Measurements from ENCODE around the gene KIRREL3. TPM values are rescaled to one million over a fixed set of nuclear protein-coding genes. Genes with fewer than 3 reads are reported as not detected.
"Not testable (repeated sequence)": the region's sequence is repeated elsewhere in the genome, so short reads cannot be mapped to it uniquely, and the experiment has no call there.

KIRREL3 gene
- total and polyA plus RNA-seq, 12 donors = 0.13 to 0.58 (median 0.30) TPM

GRCh38 chr11:126400019-126400418 is 600.6 kb downstream of the KIRREL3 start:
- H3K9me3 ChIP-seq = peaks cover 0 to 7% (median 0%) of the 10 kb centered on the region in 11 donors
- H3K4me1 ChIP-seq = peaks cover 2 to 34% (median 26%) of the 10 kb centered on the region in 9 donors
- H3K27me3 ChIP-seq = no peaks in the 10 kb centered on the region
- intact Hi-C loops (cut with DNase I) = no loop called here
- no peak for ATAC-seq
- no peak overlapping the region for H3K4me3 ChIP-seq
- DNase-seq = no peak
- no peak overlapping the region for H3K27ac ChIP-seq
- peaks cover 0 to 4% (median 0%) of the 10 kb centered on the region in 9 donors for H3K36me3 ChIP-seq
- TF ChIP-seq, protein P1, sequence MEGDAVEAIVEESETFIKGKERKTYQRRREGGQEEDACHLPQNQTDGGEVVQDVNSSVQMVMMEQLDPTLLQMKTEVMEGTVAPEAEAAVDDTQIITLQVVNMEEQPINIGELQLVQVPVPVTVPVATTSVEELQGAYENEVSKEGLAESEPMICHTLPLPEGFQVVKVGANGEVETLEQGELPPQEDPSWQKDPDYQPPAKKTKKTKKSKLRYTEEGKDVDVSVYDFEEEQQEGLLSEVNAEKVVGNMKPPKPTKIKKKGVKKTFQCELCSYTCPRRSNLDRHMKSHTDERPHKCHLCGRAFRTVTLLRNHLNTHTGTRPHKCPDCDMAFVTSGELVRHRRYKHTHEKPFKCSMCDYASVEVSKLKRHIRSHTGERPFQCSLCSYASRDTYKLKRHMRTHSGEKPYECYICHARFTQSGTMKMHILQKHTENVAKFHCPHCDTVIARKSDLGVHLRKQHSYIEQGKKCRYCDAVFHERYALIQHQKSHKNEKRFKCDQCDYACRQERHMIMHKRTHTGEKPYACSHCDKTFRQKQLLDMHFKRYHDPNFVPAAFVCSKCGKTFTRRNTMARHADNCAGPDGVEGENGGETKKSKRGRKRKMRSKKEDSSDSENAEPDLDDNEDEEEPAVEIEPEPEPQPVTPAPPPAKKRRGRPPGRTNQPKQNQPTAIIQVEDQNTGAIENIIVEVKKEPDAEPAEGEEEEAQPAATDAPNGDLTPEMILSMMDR (IDR thresholded peaks at IDR 0.05) = no peak

- ATAC-seq = no peak
- 94 to 97% methylated on average over 1 of the region's 1 CpG for WGBS, 2 donors
- TF ChIP-seq, protein P1 (IDR thresholded peaks at IDR 0.05) = no peak
- Histone ChIP-seq H3K36me3 (peaks cover 0 to 4% (median 0%) of the 10 kb centered on the region in 9 donors), H3K27ac (no peak overlapping the region), H3K4me3 (no peak overlapping the region), H3K27me3 (no peaks in the 10 kb centered on the region), H3K9me3 (peaks cover 0 to 7% (median 0%) of the 10 kb centered on the region in 11 donors), H3K4me1 (peaks cover 8 to 34% (median 23%) of the 10 kb centered on the region in 9 donors)
- intact Hi-C loops (cut with DNase I) = no loop called here
- DNase-seq = no peak
Measured at GRCh38 chr11:126398721-126399120, 601.8 kb downstream of the KIRREL3 start.

DNA sequence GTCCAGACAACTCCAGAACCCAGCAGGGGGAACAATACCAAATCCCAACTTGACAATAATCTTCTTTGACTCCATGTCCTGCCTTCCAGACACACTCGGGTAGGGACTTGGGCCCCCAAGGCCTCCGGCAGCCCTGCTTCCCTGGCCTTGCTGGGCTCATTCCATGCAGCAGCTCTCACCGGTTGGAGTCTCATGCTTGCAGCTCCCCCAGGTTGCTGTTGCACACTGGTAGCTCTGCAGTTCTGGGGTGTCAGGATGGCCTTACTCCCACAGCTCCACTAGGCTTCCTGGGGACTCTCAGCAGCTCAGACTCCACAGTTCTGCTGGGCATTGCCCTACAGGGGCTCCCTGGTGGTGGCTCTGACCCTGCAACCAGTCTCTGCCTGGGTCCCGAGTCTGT is 602.3 kb downstream of the KIRREL3 start:
- no peak for DNase-seq
- Histone ChIP-seq H3K4me3 (no peak overlapping the region), H3K27ac (no peak overlapping the region), H3K36me3 (peaks cover 0 to 4% (median 0%) of the 10 kb centered on the region in 9 donors), H3K9me3 (peaks cover 0 to 7% (median 0%) of the 10 kb centered on the region in 11 donors), H3K4me1 (peaks cover 8 to 34% (median 25%) of the 10 kb centered on the region in 9 donors), H3K27me3 (no peaks in the 10 kb centered on the region)
- ATAC-seq = no peak
- WGBS, 2 donors = 93 to 94% methylated on average over 4 of the region's 4 CpGs
- TF ChIP-seq, protein P1 (IDR thresholded peaks at IDR 0.05) = no peak
- intact Hi-C loops (cut with DNase I) = no loop called here

DNA sequence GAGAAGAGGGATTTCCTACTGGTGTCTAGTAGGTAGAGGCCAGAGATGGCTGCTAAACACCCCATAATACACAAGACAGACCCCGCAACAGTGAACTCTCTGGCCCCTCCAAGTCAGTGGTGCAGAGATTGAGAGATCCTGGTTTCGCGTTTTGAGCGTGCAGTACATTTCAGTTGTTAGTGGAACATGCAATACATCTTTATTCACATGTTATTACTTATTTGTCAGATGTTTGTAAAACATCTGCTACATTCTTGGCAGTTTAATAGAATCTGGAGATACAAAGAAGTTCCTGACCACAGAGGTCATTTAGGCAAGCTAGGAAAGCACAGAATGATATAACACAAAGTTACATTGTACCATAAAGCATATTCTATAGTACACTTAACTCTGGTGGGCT is 603.6 kb downstream of the KIRREL3 start:
- H3K27ac ChIP-seq = peak overlapping the region in 2 of 10 donors; percentile 28 to 50
- peaks cover 0 to 4% (median 0%) of the 10 kb centered on the region in 9 donors for H3K36me3 ChIP-seq
- 84 to 92% methylated on average over 4 of the region's 4 CpGs for WGBS, 2 donors
- peaks cover 0 to 7% (median 0%) of the 10 kb centered on the region in 11 donors for H3K9me3 ChIP-seq
- intact Hi-C loops (cut with DNase I) = no loop called here
- H3K4me3 ChIP-seq = no peak overlapping the region
- H3K4me1 ChIP-seq = peaks cover 14 to 44% (median 34%) of the 10 kb centered on the region in 9 donors
- DNase-seq (no peak), ATAC-seq (no peak)
- H3K27me3 ChIP-seq = no peaks in the 10 kb centered on the region
- TF ChIP-seq, protein P1 (IDR thresholded peaks at IDR 0.05) = no peak

DNA sequence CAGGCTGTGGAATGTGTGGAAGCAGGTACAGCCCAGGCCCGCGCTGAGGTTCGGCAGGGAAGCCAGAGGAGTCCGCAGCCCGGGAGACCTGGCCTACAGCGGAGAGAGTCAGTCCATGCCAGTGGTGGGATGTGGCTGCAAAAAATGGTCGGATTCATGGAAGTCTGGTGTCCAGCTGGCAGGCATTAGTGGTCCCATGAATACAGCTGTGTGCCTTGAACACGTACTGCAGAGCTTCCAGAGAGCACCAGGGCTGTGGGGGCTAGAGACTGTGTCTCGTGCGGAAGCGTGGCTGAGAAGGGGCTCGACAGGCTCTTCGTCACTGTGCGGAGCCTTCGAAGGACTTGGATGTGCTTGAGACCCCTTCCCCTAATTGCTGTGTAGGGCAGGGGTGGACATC is 604.3 kb downstream of the KIRREL3 start:
- H3K36me3 ChIP-seq; H3K9me3 ChIP-seq; H3K4me3 ChIP-seq; DNase-seq; H3K27me3 ChIP-seq; intact Hi-C loops (cut with DNase I): not testable (repeated sequence)
- Histone ChIP-seq H3K27ac (peak overlapping the region in 4 of 10 donors; percentile 13 to 41 (median 24)), H3K4me1 (peaks cover 16 to 47% (median 40%) of the 10 kb centered on the region in 9 donors)
- peak in 4 of 8 donors; percentile 2 to 17 (median 6) for ATAC-seq
- WGBS, 2 donors = 80 to 85% methylated on average over 15 of the region's 15 CpGs

DNA sequence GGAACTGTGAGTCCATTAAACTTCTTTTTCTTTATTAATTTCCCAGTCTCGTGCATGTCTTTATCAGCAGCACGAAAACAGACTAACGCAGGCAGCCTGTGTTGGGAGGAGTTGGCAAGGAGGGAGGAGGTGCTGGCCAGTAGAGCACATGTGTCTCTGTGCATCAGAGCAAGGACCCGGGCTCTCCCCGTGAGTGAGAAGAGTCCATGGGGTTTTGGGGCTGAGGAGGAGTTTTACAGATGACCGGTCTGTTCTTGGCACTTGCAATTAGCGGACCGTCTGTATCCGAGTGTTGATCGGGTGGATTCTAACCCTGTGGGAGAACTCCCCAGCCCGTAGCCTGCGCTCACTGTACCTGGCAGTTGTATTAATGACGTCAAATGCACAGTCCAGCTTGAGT is 604.8 kb downstream of the KIRREL3 start:
- ATAC-seq = peak in 7 of 8 donors; percentile 25 to 62 (median 51)
- intact Hi-C loops (cut with DNase I); H3K4me3 ChIP-seq; H3K9me3 ChIP-seq; H3K36me3 ChIP-seq; H3K27me3 ChIP-seq: not testable (repeated sequence)
- H3K4me1 ChIP-seq = peaks cover 16 to 52% (median 42%) of the 10 kb centered on the region in 9 donors
- DNase-seq = peak; percentile 55 to 66
- 61 to 62% methylated on average over 8 to 9 of the region's 13 CpGs for WGBS, 2 donors
- peak overlapping the region in 7 of 10 donors; percentile 44 to 87 (median 79) for H3K27ac ChIP-seq

- ATAC-seq (peak; percentile 39 to 89 (median 70)), DNase-seq (peak in 1 of 2 donors; percentile 62)
- intact Hi-C loops (cut with DNase I) = loop anchor here in 2 of 10 donors (5.0 kb wide), 2 partner anchors 37 to 82 kb away; partner anchors contain the start of gene ST3GAL4 (in 2 of the 2)
- H3K27me3 ChIP-seq, H3K4me3 ChIP-seq, H3K9me3 ChIP-seq, H3K36me3 ChIP-seq: not testable (repeated sequence)
- 36 to 64% methylated on average over 5 to 6 of the region's 7 CpGs for WGBS, 2 donors
- Histone ChIP-seq H3K27ac (peak overlapping the region; percentile 42 to 87 (median 80)), H3K4me1 (peaks cover 16 to 63% (median 47%) of the 10 kb centered on the region in 9 donors)
Measured at GRCh38 chr11:126394634-126395072, 605.9 kb downstream of the KIRREL3 start.
